SJSA1 (cell line): ENCODE measurements around the gene ELFN1. TPM values are rescaled to one million over a fixed set of nuclear protein-coding genes. Genes with fewer than 3 reads are reported as not detected.

Experiments
- DNase-seq, 2 experiments: peaks; one replicate each; pipeline ENCODE4 v3.0.0-alpha.2; 2015 to 2020; ENCODE audit warnings: low spot score in 2 of 2, low read depth in 1 of 2
- H3K27ac ChIP-seq: fragments of 250-450 bp; sonication (Bioruptor Pico); 2 replicates; pipeline ENCODE4 v1.5.1; 2020; ENCODE audit warnings: mild to moderate bottlenecking, moderate library complexity
- H3K27me3 ChIP-seq: fragments of 250-450 bp; sonication (Bioruptor Pico); replicated peaks from 2 replicates; pipeline ENCODE4 v1.5.1; 2020; ENCODE audit warnings: mild to moderate bottlenecking, moderate library complexity
- H3K36me3 ChIP-seq: fragments of 250-450 bp; sonication (Bioruptor Pico); 2 replicates; pipeline ENCODE4 v1.5.1; 2020; ENCODE audit warnings: mild to moderate bottlenecking
- H3K4me1 ChIP-seq: fragments of 250-450 bp; sonication (Bioruptor Pico); replicated peaks from 2 replicates; pipeline ENCODE4 v1.6.1; 2021; ENCODE audit warnings: mild to moderate bottlenecking
- H3K4me3 ChIP-seq: fragments of 250-450 bp; sonication (Bioruptor Pico); 2 replicates; pipeline ENCODE4 v1.5.1; 2020; ENCODE audit warnings: mild to moderate bottlenecking
- H3K9me3 ChIP-seq: fragments of 250-450 bp; sonication (Bioruptor Pico); replicated peaks from 2 replicates; pipeline ENCODE4 v1.5.1; 2020; ENCODE audit warnings: mild to moderate bottlenecking
- total RNA-seq: library from RNA; depleted of rRNA; stranded (reverse); fragments of >200 nt; shearing (Covaris generic); gene quantifications from 2 replicates; pipeline ENCODE4 v1.2.3, GENCODE V29; 2014

ELFN1 gene
- total RNA-seq, 1 experiment from 2014 or later = not detected

DNA sequence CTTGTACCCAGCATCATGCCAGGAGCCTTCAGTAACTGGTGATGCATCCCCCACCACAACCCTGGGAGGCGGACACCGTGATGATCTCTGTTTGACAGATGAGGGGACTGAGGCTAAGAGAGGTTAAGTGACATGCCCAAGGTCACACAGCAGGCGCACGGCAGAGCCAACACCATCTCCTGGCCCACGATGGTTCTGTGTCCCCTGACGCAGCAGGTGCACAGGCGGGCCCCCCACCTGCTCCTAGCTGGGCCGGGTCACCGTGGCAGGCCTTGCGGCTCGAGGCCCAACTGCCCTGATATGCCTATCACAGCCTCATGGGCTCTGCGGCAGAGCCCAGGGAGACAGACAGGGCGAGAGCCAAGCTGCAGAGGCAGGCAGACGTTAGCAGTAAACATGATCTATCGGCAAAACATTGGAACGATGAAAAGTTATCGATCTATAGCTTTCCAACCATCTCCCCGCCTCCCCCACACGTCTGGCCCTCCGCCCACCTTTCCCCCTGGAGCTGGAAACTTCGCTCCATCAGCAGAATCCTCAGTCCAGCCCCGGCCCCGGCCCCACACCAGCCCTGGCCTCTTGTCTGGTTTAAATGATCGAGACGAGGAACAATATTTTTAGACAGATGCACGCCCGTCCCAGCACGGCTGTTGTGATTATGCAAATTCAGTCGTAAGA, 65.9 kb downstream of the ELFN1 start:
- H3K27ac ChIP-seq = no peak overlapping the region
- H3K9me3 ChIP-seq = no peaks in the 10 kb centered on the region
- no peaks in the 10 kb centered on the region for H3K4me1 ChIP-seq
- H3K36me3 ChIP-seq = no peaks in the 10 kb centered on the region
- no peak for DNase-seq
- no peak overlapping the region for H3K4me3 ChIP-seq
- 0 out of 2 replicates have a peak, but pooled peaks cover 8% of the 10 kb centered on the region for H3K27me3 ChIP-seq

GRCh38 chr7:1736484-1736817, 66.4 kb downstream of the ELFN1 start:
- Histone ChIP-seq H3K27me3 (0 out of 2 replicates have a peak, but pooled peaks cover 8% of the 10 kb centered on the region), H3K4me3 (no peak overlapping the region), H3K27ac (no peak overlapping the region), H3K36me3 (no peaks in the 10 kb centered on the region), H3K4me1 (no peaks in the 10 kb centered on the region), H3K9me3 (no peaks in the 10 kb centered on the region)
- DNase-seq = no peak

GRCh38 chr7:1736830-1737229, 66.8 kb downstream of the ELFN1 start:
- Histone ChIP-seq H3K9me3 (no peaks in the 10 kb centered on the region), H3K27me3 (0 out of 2 replicates have a peak, but pooled peaks cover 8% of the 10 kb centered on the region), H3K36me3 (no peaks in the 10 kb centered on the region), H3K4me3 (no peak overlapping the region), H3K27ac (no peak overlapping the region), H3K4me1 (no peaks in the 10 kb centered on the region)
- no peak for DNase-seq

DNA sequence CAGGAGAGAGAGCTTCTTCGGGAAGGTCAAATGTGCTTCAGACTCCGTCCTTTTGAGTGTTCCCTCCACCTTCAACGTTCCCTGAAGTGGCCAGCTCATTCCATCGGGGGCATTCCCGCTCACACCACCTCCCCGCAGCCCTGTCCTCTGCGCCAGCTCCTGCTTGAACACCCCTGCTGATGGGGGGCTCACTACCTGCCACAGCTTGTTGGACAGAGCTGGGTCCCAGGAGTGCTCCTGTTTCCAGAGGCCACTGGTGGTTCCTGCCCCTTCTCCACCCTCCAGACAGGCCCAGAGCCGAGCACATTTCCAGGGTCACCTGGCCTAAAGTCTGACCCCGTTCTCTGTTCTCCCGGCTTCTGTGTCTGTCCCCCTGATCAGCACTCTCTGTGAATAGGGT, 67.4 kb downstream of the ELFN1 start:
- Histone ChIP-seq H3K4me3 (no peak overlapping the region), H3K4me1 (no peaks in the 10 kb centered on the region), H3K36me3 (no peaks in the 10 kb centered on the region), H3K27me3 (0 out of 2 replicates have a peak, but pooled peaks cover 8% of the 10 kb centered on the region), H3K9me3 (no peaks in the 10 kb centered on the region), H3K27ac (no peak overlapping the region)
- no peak for DNase-seq

- no peak overlapping the region for H3K4me3 ChIP-seq
- DNase-seq = no peak
- H3K9me3 ChIP-seq = no peaks in the 10 kb centered on the region
- no peaks in the 10 kb centered on the region for H3K4me1 ChIP-seq
- H3K27me3 ChIP-seq = 0 out of 2 replicates have a peak, but pooled peaks cover 8% of the 10 kb centered on the region
- no peak overlapping the region for H3K27ac ChIP-seq
- H3K36me3 ChIP-seq = no peaks in the 10 kb centered on the region
Observed at GRCh38 chr7:1737956-1738355, 67.9 kb downstream of the ELFN1 start.

- Histone ChIP-seq H3K4me3 (no peak overlapping the region), H3K9me3 (no peaks in the 10 kb centered on the region), H3K4me1 (no peaks in the 10 kb centered on the region), H3K27me3 (0 out of 2 replicates have a peak, but pooled peaks cover 8% of the 10 kb centered on the region), H3K27ac (no peak overlapping the region), H3K36me3 (no peaks in the 10 kb centered on the region)
- DNase-seq = no peak
Observed at GRCh38 chr7:1738511-1738910, 68.4 kb downstream of the ELFN1 start.

DNA sequence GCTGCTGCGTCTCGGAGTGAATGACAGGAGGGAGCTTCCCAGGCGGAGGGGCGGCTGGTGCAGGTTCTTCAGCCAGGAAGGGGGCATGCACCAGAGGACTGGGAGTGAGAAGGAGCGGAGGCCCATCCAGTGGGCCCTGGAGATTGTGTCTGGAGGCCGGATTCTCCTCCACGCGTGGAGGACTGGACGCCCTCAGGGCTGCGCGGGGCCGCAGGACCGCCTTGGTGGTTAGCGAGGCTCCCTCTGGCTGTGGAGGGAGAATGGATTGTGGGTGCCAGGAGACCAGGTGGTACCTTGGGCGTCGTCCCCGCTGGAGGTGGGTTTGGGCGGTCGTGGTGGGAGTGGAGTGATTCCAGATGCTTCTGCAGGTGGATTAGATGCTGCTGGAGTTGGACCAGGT, 68.9 kb downstream of the ELFN1 start:
- no peak overlapping the region for H3K4me3 ChIP-seq
- no peaks in the 10 kb centered on the region for H3K9me3 ChIP-seq
- no peak for DNase-seq
- no peaks in the 10 kb centered on the region for H3K36me3 ChIP-seq
- H3K27me3 ChIP-seq = 0 out of 2 replicates have a peak, but pooled peaks cover 8% of the 10 kb centered on the region
- H3K27ac ChIP-seq = no peak overlapping the region
- H3K4me1 ChIP-seq = no peaks in the 10 kb centered on the region

- H3K27me3 ChIP-seq = 0 out of 2 replicates have a peak, but pooled peaks cover 8% of the 10 kb centered on the region
Observed at GRCh38 chr7:1739593-1739992, 69.5 kb downstream of the ELFN1 start.

DNA sequence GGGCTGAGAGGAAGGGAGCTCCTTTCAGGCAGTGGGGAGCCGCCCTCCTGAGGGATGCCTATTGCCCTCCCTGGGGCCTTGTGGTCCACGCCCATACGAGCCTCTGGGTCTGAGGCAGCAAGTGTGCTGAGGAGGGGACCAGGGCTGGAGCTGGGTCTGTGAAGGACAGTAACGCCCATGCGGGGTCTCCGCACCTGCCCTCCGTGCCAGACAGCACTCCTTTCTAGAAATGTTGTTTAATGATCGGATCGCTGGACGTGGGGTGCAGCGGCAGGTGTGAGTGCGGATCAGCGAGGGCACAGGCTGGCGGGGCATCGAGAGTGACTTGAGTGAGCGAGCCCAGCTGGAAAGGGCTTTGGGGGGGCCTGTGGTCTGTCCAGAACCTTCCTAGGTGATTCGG, 70.1 kb downstream of the ELFN1 start:
- Histone ChIP-seq H3K4me3 (no peak overlapping the region), H3K36me3 (no peaks in the 10 kb centered on the region), H3K9me3 (no peaks in the 10 kb centered on the region), H3K27me3 (0 out of 2 replicates have a peak, but pooled peaks cover 8% of the 10 kb centered on the region), H3K4me1 (no peaks in the 10 kb centered on the region), H3K27ac (no peak overlapping the region)
- DNase-seq = no peak

More at GRCh38 chr7:1739593-1739992, 69.5 kb downstream of the ELFN1 start:
- Histone ChIP-seq H3K4me3 (no peak overlapping the region), H3K4me1 (no peaks in the 10 kb centered on the region), H3K27ac (no peak overlapping the region), H3K36me3 (no peaks in the 10 kb centered on the region), H3K9me3 (no peaks in the 10 kb centered on the region)
- no peak for DNase-seq

DNA sequence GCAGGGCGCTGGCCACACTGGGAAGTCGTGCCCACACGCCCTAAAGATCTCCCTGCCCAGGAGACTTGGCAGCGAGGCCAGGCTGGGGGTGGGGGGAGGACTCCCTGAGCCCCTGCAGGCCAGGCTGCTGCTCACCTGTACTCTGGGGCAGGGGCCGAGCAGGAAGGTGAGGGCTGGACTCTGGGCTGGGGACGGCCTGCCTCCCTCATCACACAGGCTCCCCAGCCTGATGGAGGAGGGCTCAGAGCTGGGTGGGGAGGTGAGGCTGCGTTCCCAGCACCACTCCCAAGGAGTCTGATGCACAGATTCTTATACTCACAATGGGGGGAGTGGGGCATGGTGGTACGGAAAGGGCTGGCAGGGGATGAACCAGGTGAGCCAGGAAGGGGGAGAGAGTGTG, 71.2 kb downstream of the ELFN1 start:
- Histone ChIP-seq H3K4me1 (no peaks in the 10 kb centered on the region), H3K36me3 (no peaks in the 10 kb centered on the region), H3K4me3 (no peak overlapping the region), H3K27me3 (0 out of 2 replicates have a peak, but pooled peaks cover 8% of the 10 kb centered on the region), H3K9me3 (no peaks in the 10 kb centered on the region), H3K27ac (no peak overlapping the region)
- DNase-seq = no peak

DNA sequence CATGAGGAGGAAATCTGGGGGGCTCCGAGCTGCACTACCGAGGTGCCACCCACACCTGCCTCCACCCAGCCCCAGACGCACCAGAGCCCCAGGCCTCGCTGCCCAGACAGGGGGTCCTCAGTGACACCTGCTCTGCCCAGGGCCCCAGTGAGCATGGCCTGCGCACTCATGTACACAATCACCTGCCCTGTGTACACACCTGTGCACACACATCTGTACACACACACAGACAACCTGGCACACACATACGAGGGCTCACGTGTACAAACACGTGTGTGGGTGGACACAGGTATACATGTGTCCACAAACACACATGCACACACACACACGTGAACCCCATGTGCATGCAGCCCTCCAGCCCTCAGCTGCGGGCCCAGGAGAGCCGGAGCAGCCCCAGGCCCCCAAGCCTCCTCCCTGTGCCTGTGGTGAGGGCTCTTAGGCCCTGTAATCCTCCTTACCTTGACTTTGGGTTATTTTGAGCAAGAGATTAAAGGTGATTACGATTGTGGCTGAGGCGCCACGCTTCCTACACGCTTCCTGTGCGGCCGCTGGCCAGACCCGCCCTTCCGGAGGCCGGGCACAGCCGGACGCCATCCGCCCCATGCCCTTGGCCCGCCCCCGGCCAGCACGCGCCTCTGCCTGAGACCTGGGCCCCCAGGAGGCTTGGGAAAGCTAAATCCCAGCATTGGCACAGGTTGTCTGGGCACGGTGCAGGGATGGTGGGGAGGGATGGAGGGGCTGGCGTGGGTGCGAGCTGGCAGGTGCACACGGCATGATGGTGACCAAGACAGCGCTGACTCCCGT, 71.9 kb downstream of the ELFN1 start:
- H3K4me3 ChIP-seq = no peak overlapping the region
- no peaks in the 10 kb centered on the region for H3K36me3 ChIP-seq
- H3K27ac ChIP-seq = no peak overlapping the region
- DNase-seq = no peak
- H3K27me3 ChIP-seq = 0 out of 2 replicates have a peak, but pooled peaks cover 8% of the 10 kb centered on the region
- no peaks in the 10 kb centered on the region for H3K9me3 ChIP-seq
- H3K4me1 ChIP-seq = no peaks in the 10 kb centered on the region

GRCh38 chr7:1742555-1743303, 72.7 kb downstream of the ELFN1 start:
- no peaks in the 10 kb centered on the region for H3K36me3 ChIP-seq
- H3K4me1 ChIP-seq = no peaks in the 10 kb centered on the region
- 0 out of 2 replicates have a peak, but pooled peaks cover 5% of the 10 kb centered on the region for H3K27me3 ChIP-seq
- DNase-seq = no peak
- no peak overlapping the region for H3K4me3 ChIP-seq
- no peaks in the 10 kb centered on the region for H3K9me3 ChIP-seq
- no peak overlapping the region for H3K27ac ChIP-seq

DNA sequence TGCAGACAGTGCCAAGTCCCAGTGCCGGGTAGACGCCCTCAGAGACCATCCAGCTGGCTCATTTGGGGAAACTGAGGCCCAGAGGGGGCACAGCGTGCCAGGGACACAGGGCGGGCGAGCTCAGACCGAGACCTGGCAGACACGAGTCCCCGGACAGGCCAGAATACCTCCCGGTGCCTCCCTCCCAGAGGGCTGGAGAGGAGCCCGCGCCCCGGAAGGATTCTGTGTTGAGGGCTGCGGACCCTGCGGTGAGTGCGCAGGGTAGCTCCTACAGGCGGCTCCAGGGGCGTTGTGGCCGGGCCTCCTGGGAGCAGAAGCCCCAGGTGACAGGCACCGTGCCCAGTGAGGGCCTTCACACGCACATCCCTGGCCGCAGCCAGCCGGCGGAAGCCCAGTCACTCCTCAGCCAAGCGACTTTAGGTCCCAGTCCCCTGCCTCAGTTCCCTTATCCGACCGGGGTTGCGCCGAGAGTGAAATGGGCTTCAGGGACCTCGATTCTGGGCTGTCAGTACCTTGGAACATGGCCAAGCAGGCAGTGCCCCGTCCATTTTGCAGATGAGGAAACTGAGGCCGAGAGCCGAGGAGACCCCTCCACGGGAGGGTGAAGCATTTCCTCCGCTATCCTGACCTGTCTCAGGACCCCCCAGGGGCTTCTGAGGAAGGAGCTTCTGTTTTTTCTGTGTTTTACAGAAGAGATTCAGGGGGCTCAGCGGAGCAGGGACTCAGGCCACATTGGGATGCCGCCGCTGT, 73.6 kb downstream of the ELFN1 start:
- H3K27me3 ChIP-seq = no peaks in the 10 kb centered on the region
- DNase-seq = no peak
- H3K27ac ChIP-seq = no peak overlapping the region
- no peaks in the 10 kb centered on the region for H3K9me3 ChIP-seq
- H3K4me3 ChIP-seq = no peak overlapping the region
- H3K4me1 ChIP-seq = no peaks in the 10 kb centered on the region
- H3K36me3 ChIP-seq = no peaks in the 10 kb centered on the region
